GM19238 (cell line): ENCODE results near the gene CES3.

Source experiments
- DNase-seq: peaks from one replicate; pipeline ENCODE4 v3.0.0; 2011; ENCODE audit warnings: low spot score; ENCODE audit not compliant: insufficient read length

CES3 gene

DNA sequence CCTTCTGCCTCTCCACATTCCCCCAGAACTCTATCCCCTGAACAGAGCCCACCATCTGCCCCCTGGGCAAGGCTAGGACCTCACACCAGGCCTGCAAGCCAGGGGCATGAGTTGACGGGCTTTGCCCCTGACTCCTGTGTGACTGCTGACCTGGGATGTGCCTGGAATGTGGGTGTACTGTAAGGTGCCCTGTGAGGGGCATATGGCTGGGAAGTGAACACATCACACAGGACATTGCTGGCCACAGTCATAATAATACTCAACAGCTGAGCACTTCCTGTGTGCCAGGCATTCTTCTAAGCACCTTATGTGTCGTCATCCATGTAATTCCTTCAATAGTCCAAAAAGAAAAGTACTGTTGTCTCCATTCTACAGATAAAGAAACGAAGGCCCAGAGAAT is 40.7 kb downstream of the CES3 start:
- DNase-seq: no peak

DNA sequence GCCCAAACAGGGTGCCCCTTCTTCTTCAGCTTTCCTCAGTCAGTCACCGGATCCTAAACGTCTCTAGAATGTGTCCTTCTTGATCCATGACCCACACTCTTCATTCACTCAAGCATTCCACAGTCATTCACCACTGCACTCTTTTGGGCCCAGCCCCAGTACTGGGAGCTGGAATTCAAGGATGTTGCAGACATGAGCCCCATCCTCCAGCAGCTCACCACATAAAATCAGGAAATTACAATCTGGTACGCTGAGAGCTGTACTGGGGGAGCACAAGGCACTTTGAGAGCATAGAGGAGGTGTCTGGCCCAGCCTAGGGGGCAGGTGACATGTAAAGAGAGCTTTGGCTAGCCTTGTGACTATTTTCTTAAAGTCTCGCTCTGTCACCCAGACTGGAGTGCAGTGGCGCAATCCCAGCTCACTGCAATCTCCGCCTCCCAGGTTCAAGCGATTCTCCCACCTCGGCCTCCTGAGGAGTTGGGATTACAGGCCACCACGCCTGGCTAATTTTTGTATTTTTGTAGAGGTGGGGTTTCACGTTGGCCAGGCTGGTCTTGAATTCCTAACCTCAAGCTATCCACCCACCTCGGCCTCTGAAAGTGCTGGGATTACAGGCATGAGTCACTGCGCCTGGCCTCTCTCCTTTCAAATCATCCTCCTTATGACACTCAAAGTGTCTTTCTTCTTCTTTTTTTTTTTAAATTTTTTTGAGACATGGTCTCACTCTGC is 46.0 kb downstream of the CES3 start:
- DNase-seq: no peak

DNA sequence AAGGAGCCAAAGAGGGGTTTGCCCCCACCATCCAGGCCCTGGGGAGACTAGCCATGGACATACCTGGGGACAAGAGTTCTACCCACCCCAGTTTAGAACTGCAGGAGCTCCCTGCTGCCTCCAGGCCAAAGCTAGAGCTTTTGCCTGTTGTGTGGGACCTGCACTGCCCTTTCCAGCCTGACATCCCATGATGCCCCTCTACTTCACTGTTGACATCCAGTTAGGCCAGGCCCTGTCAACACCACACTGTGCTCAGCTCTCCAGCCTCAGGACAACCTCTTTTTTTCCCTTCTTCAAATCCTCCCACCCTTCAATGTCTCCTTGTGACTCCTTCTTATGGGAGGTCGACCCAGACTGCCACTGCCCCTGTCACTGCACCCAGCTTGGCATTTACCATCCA is 48.1 kb downstream of the CES3 start:
- DNase-seq: no peak

DNA sequence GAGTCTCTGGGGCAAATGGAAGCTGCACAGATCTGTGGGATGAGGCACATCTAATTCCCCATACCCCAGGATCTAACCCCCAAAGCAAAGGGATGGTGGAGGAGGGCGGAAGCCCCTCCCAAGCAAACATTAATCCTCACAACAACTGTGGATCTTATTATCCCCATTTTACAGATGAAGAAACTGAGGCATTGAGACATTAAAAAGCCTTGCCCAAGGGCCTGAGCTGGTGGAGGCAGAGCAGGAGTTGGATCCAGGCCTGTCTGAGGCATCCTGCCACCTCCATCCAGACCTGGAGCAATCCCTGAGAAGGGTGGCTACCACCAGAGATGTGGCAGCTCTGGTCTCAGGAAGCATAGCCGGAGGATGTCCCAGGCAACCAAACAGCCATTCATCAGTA is 50.2 kb downstream of the CES3 start:
- DNase-seq: no peak

DNA sequence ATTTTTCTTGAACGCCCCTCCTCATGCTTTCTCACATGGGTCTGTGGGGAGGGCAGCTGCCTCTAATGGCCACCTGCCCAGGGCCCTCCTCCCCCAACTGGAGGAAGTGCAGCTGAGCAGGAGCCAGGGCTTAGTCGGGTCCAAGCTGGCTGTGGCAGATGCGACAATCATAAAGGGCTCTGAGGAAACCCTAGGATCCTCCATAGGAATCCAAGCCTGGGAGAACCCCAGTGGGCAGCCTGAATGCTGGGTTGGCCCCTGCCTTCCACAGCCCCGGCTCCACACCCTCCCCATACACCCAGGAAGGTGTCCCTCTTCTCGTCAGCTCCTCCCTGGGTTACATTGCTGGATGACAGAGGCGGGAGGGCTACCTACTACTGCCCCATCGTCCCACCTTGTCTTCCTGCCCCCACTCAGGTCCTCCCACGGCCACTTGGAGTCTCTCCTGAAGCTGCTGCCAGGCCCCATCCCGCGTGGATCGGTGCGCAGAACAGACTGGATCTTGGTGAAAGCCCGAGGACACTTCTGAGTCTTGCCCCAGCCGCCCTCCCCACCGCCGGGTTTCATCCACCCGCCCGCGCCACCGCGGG is 52.3 kb downstream of the CES3 start:
- DNase-seq: no peak

DNA sequence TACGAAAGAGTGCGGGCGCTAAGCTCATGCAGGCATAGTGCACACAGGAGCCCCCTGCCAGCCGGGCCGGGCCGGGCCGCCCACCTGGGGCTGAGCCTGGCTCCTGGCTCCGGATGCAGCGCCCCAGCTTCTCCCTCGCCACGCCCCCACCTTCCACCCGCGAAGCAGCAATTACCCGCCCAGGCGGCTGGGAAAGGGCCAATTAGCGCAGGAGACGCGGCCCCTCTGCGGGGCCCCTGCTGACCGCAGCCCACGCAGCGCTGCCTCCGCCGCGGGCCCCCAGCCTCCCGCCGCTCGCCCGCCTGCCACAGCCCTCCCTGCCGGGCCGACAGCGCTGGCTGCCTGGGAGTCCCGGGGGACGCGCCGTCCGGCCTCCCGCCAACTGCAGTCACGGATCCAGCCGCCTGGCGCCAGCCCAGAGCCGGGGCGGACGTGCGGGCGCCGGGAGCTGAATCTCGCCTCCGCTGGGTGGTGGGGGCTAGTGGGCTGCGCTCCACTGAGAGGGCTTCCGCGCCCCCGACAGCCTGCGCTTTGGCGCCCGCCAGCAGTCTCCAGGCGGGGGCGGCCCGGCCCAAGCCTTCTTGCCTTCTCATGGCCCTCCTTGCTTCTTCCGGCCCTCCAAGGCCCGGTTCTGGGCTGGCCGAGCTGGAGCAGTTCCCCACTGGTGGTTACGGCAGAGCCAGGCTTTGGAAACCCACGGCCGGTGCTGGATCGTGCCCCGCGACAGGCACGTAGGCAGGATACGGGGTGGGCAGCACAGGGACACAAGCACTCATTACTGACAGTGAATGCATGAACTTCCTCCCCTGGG is 53.0 kb downstream of the CES3 start:
- peak; percentile 38 for DNase-seq

DNA sequence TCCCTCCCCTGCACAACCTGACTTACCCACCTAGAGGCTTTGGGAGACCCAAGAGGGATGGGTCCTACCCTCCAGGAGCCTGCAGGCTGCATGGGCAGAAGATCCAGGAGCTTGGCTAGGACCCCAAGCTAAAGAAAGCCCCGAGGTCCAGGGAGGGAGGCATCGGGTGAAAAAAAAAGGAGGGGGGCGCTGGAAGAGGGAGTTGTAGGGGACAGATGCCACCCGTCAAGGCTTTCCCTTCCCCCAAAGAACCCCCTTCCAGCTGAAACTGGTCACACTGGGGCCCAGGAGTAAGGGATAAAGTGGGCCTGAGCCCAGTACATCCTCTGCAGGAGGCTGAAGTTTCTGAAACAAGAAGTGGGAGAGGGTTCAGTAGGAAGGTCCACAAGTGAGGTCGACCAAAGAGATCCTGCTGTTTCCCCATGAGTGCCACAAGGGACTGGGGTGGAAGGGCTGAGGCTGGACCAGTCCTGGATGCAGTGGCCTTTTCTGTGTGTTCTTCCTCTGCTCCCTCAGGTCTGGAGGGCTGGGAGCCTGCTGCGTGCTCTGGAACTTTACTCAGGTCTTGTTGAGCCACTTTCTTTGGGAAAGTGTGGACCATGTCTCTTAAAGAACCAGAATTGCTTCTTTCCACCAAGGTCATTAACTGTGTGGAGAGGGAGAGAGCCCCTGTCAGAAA is 53.7 kb downstream of the CES3 start:
- DNase-seq: no peak

DNA sequence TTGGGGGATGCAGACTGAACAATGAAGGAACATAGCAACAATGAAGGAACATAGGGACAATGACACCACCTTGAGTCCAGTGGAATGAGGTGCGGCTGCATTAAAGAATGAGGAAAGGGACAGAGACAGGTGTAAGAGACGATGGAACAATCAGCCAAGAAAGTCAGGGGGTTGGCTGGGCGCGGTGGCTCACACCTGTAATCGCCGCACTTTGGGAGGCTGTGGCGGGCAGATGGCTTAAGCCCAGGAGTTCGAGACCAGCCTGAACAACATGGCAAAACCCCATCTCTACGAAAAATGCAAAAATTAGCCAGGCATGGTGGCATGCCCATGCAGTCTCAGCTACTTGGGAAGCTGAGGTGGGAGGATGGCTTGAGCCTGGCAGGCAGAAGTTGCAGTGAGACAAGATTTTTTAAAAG is 54.3 kb downstream of the CES3 start:
- no peak for DNase-seq

DNA sequence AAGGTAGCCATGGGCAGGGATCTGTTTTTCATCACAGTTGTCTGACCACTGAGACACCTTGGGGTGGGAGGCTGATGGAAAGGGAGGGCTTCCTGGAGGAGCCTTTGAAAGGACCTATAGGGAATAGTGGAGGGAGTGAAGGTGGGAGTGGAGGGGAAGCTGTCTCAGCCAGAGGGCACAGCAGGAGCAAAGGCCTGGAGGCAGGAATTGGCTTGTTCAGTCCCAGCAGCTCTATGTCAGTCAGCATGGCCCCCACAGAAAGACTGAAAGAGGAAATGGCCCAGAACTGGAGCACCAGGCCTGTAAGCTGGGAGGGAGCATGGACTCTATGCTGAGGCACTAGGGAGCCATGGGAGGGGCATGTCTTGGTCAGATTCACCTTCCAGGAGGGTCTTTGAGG is 55.1 kb downstream of the CES3 start:
- DNase-seq: no peak

DNA sequence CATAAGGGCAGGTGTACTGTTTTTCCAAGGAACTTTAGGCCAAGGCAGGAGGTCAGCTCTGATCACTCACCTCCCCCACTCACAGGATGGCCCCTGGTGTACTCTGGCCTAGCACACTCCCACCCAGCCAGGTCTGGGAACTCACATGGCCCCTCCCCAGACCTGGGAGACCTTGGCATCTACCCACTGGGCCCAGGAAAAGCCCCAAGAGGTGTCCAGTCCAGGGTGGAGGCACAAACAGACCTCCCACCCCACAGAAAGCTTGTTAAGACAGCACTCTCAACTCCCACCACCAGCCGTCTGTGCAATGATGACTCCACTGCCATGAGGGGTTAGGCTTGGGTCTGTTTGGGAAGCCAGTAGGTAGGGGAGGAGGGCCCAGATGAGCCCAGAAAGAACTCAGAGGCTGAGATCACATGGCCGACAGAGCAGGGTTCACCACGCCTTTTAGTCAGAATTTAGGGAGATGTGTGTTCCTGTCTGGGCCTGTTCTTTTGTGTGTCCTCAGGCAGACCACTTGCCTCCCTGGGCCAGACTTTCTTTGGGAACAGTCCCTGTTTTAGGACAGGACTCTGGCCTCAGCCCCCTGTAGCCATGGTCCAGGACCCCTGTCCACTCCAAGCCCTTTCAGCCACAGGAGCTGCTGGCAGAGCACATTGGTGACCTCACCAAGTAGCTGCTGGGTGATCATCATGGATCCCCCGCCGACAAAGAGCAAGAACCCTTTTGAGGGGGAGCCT is 55.8 kb downstream of the CES3 start:
- DNase-seq: no peak

DNA sequence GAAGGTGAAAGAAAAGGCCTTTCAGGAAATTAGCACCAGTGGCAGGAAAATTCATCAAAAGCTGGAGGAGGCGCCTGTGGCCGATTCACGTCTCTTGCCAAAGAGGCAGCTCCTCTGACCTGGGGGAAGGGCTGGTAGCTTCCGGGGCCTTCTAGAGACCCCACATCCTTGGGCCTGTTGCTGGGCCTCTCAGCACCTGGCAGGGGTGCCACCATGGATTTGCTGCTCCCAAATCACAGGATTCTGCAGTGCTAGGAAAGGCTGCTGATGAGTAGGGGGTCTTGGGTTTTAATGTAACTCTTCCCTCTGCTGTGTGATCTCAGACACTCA is 56.3 kb downstream of the CES3 start:
- DNase-seq: no peak

DNA sequence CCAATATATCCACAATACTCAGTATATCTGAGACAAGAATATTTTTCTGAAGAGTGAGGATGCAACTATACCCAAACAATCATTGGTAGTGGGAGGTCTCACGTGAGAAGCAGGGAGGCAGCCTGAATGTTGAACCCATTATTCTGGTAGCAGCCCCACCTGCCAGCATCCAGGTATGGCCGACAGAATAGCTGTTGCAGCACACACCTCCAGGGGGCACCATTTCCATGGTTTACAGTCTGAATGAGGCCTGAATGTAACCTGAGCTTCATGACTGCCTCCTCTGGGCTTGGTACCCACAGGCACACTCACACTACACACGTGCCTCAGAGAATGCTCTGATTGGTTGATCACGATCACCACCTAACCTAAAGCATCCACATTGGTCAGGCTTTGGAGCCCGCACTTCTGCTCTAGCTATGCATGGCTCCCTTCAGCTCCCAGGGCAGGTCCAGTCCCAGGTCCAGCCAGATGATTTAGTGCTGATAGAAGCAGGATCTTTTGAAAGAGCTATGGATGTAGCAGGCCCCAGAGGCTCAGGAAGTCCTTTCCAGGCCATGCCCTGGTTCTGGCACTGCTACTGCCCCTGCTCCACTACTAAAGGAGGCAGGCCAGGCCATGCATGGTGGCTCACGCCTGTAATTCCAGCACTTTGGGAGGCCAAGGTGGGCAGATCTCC is 56.9 kb downstream of the CES3 start:
- DNase-seq: peak; percentile 75

DNA sequence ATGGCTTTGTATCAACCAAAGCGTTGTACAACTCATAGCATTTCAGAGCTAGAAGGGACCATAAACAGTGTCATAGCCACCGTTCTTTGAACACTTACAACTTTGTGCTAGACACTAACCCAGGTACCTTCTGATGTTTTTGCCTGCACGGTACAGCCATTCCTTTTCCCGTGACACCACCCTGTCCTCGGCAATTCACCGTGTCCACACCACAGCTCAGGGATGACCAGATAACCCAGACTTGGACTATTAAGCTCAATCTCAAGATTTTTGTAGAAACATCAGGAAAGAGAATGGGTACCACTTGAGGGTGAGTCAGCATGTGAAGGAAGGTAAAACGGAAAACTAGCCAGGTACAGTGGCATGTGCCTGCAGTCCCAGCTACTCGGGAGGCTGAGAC is 58.1 kb downstream of the CES3 start:
- no peak for DNase-seq

DNA sequence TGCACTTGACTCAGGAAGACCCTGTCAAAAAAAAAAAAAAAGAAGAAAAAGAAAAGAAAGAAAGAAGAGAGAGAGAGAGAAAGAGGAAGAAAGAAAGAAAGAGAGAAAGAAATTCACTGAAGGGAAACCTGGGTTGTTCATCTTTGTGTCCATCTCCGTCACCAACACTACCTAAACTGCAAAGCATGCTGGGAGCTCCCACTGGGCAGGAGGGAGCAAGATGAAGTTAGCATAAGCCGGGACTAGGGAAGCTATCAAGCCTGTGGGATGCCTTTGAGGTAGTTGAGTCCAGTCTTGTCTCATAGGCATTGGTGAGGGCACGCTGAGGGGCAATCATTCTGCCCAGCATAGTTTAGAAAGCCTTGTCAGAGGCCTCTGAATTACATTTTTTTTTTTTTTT is 60.3 kb downstream of the CES3 start:
- no peak for DNase-seq

DNA sequence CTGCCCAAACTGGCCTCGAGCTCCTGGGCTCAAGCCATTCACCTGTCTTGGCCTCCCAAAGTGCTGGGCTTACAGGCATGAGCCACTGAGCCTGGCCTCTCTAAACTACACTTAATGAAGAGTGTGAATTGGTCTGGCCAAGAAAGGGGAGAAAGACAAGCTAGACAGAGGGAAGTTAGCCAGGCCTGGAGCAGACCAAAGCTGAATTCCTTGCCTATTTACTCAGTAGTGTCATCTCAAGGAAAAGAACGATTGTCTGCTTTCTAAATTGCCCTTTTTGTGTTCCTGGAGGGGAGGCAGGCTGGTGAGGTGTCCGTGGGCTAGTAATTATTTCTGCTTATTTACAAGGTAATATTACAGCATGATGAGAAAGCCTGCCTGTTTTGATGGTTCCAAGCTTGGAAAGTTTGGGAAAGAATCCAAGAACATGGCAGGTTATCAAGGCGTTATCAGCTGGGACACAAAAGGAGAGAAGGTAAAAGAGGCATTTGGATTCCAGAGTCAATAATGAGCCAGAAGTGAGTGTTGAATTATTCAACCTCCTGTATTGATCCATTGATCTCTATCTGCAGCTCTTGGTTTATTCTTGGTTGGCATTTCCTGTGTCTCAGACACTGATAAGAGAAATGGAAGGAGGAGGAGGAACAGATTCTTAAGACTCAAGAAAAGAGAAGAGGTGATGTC is 61.6 kb downstream of the CES3 start:
- no peak for DNase-seq

DNA sequence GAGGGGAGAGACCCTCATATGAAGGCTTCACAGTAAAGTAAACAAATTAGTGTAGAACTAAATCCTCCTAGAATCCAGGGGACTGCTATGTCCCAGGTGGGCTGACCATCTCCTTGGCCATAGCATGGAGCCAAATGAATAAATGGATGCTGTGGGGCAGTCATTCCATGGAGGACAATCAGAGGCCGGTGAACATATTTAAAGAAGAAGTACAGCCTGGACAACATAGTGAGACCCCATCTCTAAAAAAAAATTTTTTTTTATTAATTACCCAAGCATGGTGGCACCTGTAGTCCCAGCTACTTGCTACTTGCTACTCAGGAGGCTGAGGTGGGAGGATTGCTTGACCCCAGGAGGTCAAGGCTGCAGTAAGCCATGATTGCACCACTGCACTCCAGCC is 62.6 kb downstream of the CES3 start:
- DNase-seq: no peak
